ENCODE data around the gene SBK3.
"Not testable (repeated sequence)": the region's sequence is repeated elsewhere in the genome, so short reads cannot be mapped to it uniquely, and the experiment has no call there.

SBK3 gene, protein sequence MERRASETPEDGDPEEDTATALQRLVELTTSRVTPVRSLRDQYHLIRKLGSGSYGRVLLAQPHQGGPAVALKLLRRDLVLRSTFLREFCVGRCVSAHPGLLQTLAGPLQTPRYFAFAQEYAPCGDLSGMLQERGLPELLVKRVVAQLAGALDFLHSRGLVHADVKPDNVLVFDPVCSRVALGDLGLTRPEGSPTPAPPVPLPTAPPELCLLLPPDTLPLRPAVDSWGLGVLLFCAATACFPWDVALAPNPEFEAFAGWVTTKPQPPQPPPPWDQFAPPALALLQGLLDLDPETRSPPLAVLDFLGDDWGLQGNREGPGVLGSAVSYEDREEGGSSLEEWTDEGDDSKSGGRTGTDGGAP

DNA sequence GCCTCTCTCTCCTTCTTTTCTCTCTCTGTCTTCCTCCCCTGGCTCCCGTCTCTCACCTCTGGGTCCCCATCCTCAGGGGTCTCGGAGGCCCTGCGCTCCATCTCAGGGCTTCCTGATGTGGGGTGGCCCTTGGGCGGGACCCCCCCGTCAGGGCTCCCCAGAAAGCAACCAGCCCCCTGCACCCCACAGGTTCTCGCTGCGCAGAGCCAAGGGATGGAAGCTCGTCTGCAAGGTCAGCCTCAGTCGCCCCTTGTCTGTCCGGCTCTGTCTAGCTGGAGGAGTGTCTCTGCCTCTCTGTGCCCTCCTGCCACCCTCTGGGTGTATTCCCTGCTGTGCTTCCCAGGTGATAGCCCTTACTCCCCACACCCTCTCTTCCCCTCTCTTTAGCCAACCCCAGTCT, at the start of gene SBK3:
TSS of gene SBK3 (minus strand) at position 101 of the 400 bp plus-strand sequence. CDS start at position 101, 0 bp downstream.
- FAIRE-seq = no peak

DNA sequence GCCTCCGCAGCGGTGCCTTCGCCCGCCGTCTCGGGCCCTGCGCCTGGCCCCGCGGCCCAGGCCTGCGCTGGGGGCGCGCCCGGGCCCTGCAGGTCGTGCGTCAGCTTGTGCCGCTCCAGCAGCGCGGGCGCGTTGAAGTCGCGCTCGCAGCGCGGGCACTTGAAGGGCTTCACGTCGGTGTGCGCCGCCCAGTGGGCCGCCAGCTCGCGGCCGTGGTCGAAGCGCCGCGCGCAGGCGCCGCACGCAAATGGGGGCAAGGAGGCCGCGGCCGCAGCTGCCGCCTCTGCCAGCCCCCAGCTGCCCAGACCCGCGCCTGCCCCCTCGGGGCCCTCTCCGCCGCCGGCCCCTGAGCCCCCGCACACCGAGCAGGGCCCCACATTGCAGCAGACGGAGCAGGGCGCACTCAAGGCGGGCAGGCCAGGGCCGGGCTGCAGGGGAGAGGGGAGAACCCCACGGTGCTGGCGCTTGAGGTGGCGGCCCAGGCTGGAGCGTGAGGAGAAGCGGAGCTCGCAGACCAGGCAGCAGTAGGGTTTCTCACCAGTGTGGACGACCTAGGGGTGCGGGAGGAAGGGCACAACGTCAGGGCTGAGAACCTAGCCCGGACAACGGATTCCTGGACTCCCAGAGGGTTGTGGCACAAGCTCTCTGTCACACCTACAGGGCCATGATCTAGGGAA, 47.9 kb upstream of the SBK3 start:
- FAIRE-seq = no peak

DNA sequence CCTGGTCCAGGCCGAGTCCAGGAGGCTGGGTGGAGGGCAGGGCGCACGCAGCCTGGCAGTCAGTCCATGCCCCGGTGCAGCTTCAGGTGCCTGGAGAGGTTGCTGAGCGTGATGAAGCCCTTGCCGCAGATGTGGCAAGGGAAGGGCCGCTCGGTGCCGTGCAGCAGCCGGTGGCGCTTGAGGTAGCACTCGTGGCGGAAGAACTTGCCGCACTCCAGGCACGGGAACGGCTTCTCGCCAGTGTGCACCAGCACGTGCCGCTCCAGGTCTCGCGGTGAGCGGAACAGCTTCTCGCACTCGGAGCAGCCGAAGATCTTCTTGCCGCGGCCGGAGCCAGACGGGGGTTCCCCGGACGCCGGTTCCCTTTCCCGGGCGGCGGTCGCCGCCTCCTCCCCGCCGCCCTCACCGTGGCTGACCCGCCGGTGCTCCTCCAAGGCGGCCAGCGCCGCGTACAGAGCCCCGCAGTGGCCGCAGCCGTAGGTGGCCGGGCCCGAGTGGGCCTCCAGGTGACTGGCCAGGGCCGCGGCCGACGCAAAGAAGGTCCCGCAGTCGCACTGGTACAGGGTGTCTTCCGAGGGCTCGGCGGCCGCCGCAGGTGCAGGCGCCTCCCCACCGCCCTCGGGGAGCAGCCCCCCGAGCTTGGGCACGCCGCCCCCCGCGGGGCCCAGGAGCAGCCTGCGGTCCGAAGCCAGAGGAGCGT, 47.2 kb upstream of the SBK3 start:
- FAIRE-seq = no peak

DNA sequence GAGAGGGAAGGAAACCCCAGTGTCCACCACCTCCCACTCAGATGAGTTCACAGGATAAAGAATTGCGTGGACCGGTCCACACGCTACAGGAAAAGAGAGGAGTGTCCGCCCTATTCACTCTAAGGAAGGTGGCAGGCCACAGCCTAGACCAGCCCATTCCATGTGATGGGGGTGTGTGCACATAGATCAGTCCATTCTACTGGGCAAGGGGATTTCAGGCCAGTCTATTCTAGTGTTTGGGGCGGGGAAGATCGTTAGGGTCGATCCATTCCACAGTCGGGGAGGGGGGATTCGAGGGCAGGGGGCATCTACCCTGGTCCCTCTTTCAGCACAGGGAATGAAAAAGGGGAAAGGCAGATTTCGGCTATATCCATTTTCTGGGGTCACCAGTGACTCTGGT, 46.2 kb upstream of the SBK3 start:
- no peak for FAIRE-seq

DNA sequence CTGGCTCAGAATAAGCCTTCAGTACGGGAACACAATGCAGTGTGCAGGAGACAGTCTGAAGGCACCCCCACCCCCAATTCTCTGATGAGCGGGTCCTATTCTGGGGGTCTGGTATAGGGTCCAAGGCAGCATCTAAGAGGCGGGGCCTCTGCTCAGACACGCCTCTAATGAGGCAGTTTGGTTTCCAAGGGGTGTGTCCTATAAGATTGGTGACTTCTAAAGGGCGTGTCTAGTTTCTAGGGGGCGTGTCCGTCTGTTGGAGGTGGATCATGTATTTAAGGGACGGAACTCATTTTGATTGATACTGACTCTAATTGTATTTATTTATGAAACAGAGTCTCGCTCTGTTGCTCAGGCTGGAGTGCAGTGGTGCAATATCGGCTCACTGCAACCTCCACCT, 45.3 kb upstream of the SBK3 start:
- no peak for FAIRE-seq

DNA sequence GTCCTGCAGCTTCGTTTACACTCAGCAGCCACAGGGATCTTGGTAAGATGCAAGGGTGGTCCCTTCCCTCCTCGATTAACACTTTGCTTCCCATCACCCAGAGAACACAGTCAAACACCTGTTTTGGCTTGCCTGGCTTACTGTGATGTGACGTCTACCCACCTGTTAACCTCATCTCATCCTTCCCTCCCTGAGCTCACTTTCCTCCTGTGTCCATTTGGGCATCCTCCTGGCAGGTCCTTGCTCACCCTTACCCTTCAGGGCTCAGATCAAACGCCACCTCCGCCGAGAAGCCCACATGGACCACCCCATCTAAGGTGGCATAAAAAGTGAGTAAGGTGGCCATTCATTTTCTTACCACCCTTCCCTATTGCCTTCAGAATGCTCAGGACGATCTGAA, 44.8 kb upstream of the SBK3 start:
- no peak for FAIRE-seq

DNA sequence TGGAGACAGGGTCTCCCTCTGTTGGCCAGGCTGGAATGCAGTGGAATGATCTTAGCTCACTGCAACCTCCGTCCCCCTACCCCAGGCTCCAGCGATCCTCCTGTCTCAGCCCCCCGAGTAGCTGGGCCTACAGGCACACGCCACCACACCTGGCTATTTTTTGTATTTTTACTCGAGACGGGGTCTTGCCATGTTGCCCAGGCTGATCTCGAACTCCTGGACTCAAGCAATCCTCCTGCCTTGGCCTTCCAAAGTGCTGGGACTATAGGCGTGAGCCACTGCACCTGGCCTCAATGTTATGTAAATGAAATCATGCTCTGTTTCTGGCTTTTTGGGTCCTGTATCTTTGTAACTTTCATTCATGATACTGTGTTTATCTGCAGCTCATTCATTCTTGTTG, 43.4 kb upstream of the SBK3 start:
- no peak for FAIRE-seq

DNA sequence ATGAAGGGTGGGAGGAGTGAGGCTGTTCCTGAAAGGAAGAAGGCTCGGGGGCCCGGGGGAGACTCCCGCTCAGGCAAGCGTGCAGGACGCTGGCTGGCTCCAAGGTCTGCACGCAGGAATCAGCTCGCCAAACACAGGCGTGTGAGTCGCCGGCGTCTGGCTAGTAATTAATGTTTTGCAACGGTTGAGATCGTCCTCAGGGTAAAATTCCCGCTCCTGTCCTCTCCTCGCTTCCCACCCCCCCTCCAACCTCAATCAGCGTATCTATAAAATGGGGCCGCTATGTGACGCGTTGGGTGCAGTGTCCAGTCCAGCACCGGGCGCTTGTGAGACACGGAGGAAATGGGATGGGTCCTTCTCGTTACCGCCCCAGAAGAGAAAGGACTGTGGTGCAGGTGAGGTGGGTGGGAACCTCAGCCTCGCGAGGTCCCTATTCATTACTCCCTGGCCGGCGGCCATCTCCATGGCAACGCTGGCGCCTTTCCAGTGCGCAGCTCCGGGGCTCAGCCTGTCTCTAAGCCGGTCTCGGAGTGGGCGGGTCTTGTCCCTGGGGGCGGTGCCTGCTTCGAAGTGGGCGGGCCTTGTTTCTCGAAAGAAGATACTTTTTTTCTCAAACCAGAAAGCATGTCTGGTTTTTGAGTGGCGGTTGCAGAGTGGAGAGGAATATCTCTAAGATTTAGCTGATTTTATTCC, 41.8 kb upstream of the SBK3 start:
- peak; percentile 87 for FAIRE-seq

DNA sequence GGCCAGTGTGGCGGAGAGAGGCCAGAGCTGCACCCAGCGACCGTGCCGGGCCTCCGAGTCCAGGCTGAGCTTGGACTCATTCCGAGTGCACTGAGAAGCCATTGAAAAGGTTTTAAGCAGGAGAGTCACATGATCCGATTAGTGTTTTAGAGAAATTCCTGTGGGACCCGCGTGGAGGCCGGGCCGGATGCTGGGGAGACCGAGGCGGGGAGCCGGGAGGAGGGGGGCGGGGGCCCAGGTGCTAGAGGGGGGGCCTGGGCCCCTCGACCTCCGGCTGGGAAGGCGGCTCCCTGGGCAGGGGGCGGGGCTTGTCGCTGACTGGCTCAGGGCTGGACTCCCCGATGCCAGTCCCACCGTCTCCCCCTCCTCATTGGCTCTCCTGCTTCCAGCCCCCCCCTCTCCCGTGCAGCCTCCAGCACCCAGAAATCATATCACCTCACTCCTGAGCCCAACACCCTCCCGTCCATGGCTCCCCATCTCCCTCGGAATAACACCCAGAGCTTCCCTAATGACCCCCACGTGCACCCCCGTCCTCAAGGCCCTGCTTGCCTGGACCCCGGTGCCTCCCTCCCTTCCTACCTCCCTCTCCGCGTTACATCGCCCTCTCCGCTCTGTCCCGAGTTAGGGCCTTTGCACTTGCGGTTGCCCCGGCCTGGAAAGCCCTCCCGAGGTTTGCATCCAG, 40.5 kb upstream of the SBK3 start:
- no peak for FAIRE-seq

DNA sequence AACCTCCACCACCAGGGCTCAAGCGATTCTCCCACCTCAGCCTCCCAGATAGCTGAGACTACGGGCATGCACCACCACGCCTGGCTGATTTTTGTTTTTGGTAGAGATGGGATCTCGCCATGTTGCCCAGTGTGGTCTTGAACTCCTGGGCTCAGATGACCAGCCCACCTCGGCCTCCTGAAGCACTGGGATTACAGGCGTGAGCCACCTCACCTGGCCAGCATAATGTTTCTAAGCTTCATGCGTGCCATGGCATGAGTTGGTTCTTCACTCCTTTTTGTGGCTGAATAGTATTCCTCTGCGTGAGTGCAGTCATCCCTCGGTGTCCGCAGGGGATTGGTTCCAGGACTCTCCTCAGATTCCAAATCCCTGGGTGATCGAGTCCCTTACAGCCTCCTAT, 39.5 kb upstream of the SBK3 start:
- FAIRE-seq = no peak

DNA sequence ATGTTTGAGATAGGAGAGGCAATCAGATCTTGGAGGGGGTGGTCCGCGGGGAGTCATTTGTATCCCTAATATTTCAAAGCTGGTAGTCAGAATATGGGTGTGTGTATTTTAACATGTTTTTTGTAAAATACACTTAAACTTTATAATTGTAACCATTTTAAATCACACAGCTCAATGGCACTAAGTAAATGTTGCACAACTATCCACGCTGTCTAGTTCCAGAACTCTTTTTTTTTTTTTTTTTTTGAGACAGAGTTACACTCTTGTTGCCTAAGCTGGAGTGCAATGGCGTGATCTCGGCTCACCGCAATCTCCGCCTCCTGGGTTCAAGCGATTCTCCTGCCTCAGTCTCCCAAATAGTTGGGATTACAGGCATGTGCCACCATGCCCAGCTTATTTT, 38.6 kb upstream of the SBK3 start:
- not testable (repeated sequence) for FAIRE-seq

DNA sequence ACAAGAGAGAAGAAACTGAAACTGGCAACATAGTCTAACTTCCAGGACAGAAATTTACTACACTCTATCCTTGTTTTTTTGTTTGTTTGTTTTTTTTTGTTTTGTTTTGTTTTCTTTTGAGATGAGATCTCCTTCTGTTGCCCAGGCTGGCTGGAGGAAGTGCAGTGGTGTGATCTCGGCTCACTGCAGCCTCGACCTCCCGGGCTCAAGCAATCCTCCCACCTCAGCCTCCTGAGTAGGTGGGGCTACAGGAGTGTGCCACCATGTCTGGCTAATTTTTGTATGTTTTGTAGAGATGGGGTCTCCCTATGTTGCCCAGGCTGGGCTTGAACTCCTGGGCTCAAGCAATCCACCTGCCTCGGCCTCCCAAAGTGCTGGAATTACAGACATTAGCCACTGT, 36.9 kb upstream of the SBK3 start:
- not testable (repeated sequence) for FAIRE-seq

DNA sequence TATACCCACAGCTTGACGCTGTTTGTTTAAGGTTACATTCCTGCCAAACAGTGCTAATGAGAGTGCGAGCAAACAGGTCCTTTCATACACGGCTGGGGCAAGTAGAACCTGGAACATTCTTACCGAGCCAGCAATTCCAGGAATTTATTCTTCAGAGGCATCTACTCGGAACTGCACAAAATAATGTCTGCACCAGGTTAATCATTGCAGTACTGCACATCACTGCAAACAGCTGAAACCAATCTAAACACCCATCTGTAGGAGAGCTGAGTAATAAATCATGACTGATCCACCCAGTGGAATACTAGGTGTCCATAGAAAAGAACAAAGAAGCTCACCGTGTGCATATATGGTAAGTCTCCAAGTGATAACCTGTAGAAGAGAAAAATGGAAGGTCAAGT, 36.5 kb upstream of the SBK3 start:
- FAIRE-seq = no peak

DNA sequence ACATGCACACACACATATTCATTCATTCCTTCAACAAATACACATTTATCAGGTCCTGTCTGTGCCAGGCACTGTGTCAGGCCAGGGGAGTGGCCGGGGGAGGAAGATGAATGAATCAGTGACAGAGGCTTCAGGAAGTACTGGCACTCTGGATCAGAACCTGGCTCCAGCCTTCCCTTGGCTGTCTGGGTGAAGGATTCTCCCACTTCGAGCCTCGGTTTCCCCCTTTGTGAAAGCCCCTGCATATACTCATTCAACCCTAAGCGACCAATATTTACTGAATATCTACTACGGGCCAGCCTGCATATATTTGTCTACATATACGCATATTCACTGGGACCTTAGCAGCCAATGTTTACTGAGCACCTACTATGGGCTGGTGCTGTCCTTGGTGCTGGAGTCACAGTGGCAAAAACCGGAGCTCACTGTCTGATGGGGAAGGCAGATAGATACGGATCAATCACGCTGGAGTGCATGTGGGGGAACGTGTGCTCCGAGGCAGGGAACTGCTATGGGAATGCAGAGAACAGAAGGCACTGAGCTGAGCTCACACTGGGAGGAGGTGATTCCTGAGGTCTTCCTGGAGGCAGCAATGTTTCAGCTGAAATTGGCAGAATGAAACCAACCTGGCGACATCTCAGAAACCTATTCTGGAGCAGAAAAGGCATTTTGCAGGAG, 35.9 kb upstream of the SBK3 start:
- no peak for FAIRE-seq

DNA sequence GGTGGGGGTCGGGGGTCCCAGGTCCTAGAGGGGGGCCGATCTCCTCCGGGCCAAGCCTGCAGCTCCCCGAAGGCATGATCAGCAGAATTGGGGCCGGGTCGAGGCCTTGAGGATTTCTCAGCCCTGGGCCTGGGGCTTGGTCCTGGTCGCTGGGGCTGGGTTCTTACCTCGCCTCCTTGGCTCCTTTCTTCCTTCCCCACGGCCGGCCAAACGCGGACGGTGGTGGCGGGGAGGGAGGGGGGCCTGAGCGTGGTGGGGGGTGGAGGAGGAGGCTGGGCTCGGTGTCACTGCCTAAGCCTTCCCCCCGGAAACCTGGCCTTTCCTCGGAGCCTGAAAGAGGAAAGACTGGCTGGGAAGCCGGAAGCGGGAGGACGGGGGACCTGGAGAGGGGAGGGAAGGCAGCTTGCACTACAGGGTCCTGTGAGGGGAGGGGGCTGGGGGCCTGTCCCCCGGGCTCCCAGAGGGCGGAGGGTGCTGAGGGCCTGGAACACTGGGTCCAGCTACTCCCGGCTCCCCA, 35.3 kb upstream of the SBK3 start, which contains the start of gene ZNF579:
TSS of gene ZNF579 (minus strand) at position 221 of the 517 bp plus-strand sequence. CDS start 1,209 bp downstream, outside the sequence.
- FAIRE-seq = no peak

DNA sequence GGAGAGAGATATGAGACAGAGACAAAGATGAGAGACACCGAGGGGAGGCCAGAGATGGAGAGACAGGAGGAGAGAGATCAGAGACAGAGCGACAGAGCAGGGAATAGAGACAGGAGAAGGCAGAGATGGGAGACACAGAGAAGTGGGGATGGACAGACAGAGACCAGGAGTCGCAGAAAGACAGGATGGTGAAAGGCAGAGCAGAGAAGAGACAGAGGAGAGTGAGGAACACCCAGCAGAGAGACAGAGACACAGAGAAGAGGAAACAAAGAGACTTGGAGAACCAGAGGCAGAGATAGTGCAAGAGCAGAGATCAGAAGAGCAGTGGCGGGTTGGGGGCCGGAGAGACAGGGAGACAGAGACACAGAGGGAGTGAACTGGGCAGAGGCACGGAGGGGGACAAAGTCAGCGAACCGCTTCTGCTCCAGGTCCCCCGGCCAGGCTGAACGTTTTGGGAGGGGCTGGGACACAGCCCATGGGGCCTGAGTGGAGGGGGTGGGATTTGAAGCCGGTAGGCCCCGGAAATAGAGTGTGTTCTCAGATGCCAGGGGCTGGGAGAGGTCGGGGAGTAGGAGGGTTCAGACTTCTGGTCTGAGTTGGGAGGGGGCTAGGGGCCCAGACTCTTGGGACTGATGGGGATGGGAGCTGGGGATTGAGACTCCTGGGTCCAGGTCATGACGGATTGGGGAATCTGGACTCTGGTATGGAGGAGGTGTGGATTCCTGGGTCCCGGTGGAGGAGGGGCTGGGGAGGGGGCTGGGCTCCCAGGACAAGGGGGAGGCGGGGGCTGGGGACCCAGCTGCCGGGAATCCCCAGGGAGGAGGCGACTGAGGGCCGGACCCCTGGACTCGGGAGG, 34.7 kb upstream of the SBK3 start:
- FAIRE-seq = no peak

DNA sequence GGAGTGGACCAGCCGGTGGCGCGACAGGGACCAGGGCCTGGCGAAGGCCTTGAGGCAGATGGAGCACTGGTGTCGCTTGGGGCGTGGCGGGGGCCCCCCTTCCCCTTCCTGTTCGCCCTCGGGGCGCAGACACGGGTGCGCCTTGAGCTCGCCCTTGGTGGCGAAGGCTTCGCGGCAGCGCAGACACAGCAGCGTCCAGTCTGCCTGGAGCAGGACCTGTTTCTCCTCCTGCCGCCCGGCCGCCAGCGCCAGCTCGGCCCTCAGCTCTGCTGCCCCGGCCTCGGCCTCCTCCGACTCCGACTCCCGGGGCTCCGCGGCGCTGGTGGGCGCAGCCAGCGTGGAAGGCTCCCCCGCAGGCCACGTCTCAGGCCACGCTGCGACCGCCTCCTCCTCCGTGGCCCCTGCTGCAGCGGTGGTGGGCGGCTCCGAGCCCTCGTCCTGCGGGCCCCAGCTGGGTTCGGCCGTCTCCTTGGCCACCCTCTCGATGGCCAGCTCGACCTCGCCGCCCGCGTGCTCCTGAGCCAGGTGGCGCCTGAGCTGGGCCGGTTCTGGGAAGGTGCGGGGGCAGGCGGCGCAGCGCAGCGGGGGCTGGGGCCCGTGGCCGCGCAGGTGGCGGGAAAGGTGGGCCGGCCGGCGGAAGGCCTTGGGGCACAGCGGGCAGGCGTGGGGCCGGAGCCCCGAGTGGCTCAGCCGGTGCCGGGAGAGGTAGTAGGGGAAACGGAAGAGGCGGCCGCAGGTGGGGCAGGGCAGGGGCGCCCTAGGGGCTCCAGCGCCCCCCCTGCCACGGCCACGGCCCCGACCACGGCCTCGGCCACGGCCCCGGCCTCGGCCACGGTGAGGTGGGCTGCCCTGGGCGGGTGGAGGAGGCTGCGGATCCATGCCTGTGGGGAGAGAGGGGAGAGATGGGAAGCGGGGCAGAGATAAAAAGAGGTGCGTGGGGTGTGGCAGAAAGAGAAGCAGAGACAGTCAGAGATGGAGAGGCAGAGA, 33.7 kb upstream of the SBK3 start:
- no peak for FAIRE-seq

DNA sequence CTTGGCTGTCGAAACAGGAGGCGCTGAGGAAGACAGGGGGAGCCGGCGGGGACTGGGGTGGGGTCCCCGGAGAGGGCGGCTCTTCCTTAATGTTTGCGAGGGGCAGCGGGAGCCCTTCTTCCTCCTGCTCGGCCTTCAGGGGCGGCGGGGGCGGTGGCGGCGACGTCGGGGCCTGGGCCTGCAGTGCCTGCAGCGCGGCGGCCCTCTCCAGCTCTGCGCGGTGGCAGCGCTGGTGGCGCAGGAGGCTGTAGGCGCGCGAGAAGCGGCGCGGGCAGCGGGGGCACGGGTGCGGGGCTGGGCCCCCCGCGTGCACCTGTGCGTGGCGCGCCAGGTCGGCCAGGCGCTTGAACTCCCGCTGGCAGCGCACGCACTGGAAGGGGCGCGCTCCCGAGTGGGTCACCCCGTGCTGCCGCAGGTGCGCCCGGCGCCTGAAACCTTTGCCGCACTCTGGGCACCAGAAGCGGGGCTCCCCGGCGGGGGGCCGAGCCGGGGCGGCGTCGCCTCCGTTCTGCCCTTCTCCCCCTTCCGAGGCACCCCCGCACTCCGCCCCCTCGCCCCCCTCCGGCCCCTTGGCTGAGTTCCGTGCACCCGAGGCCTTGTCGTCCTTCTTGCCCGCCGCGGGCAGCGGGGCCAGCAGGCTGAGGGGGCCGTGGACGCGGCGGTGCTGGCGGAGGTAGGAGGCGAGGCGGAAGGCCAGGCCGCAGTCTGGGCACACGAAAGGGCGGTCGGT, 32.9 kb upstream of the SBK3 start:
- no peak for FAIRE-seq

DNA sequence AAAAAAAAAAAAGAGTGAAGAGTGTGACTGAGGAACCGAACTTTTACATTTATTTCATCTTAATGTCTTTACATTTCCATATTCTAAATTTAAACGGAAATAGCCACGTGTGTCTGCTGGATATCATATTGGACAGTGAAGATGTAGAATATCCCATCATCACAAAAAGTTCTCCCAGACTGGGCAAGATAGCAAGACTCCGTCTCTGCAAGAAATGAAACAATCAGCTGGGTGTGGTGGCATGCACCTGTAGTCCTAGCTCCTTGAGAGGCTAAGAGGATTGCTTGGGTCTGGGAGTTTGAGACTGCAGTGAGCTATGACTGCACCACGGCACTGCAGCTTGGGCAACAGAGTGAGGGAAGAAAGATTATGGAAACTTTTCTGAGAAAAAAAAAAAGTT, 31.4 kb upstream of the SBK3 start:
- no peak for FAIRE-seq
